ENCODE results near the gene ZIC2.

GRCh38 chr13:100029933-100030332 lies 48.3 kb downstream of the ZIC2 start:
- TF ChIP-seq, protein P1, sequence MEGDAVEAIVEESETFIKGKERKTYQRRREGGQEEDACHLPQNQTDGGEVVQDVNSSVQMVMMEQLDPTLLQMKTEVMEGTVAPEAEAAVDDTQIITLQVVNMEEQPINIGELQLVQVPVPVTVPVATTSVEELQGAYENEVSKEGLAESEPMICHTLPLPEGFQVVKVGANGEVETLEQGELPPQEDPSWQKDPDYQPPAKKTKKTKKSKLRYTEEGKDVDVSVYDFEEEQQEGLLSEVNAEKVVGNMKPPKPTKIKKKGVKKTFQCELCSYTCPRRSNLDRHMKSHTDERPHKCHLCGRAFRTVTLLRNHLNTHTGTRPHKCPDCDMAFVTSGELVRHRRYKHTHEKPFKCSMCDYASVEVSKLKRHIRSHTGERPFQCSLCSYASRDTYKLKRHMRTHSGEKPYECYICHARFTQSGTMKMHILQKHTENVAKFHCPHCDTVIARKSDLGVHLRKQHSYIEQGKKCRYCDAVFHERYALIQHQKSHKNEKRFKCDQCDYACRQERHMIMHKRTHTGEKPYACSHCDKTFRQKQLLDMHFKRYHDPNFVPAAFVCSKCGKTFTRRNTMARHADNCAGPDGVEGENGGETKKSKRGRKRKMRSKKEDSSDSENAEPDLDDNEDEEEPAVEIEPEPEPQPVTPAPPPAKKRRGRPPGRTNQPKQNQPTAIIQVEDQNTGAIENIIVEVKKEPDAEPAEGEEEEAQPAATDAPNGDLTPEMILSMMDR (IDR thresholded peaks at IDR 0.05; ENCODE audit: insufficient read depth, low read depth, low read length) = no peak
- no peak for TF ChIP-seq EZH2 (IDR thresholded peaks at IDR 0.05; ENCODE audit: insufficient read depth, low read length)

Measured in astrocyte (in vitro differentiated cells and primary cell).